HG03460 (cell line): ENCODE measurements around the gene ZNF438.

Source experiments
- ATAC-seq: cut with Tn5 transposase; IDR thresholded peaks from one replicate; pipeline ENCODE4 v1.9.1; 2021; ENCODE audit not compliant: unreplicated experiment

The ZNF438 gene

DNA sequence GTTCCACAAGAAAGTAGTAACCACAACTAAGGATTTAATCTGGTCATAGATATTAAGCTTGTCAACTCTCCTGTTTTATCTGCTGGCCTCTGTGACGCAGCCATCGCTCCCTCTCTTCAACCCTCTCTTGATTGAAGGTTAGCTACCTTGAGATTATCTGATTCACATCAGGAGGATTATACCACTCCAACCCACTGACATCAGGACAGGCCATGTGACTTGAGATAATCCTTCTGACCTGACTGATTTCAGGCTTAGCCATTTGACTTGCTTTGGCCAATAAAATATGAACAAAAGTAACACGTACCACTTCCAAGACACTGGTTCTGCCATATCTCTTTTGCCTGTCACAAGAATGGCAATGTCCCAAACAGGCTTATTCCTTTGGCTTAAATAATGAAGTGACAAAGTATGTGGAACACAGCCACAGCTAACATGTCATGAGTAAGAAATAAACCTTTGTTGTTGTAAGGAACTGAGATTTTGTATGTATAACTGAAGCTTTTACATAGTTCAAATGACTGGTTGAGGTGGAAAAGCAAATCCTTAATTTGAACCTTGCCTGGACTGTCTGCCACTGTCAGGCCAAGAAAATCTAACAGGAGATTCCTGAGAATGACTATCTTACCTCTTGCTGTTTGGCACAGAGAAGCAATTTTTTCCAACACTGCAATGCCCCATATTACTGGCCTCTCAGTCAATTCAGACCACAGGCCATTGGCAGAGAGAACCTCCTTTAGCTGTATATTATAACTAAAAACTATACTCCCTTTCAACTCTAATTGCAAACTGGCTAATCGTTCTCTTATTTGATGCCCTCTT lies 13.9 kb downstream of the ZNF438 start:
- ATAC-seq: no peak

DNA sequence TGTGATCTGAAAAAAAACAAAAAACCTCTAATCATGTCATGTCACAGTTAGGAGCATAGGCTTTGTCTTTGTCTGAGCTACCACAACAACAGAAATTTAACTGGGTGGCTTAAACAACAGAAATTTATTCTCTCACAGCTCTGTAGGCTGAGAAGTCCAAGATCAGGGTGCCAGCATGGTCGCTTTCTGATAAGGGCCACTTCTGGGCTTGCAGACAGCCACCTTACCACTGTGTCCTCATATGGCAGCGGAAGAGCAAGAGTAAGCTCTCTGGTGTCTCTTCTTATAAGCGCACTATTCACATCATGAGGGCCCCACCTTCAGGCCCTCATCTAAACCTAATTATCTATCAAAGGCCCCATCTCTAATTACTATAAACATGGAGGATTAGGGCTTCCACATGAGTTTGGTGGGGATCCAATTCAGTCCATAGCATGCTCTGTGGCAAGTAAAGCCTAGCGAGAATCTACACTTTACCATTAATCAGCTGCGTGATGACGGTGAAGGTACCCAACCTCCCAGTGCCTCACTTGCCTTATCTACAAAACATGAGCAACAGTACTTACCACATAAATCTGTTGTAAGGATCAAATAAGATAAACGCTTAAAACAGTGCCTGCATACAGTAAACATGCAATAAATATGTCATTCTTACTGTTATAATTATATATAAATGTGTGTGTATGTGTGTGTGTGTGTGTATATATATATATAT lies 17.3 kb downstream of the ZNF438 start:
- ATAC-seq: no peak

DNA sequence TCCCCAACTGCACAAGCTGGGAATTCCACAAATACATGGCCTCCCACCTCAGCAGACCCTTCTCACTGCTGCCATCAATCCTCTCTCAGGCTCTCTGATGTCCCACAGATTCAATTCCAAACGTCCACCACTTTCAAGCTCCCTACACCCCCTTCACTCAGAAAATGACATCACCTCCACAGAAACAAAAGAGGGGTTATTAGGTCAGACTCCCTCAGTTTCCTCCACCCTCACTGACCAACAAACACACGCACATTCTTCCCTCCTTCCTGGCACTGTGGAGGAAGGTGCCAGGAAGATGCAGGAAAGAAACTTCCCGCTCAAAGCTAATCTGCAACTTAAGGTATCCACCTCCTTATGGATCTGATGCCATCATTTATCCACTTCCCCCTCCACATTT lies 18.3 kb downstream of the ZNF438 start:
- ATAC-seq: no peak

GRCh38 chr10:31011665-31012022 lies 20.0 kb downstream of the ZNF438 start:
- ATAC-seq: no peak

DNA sequence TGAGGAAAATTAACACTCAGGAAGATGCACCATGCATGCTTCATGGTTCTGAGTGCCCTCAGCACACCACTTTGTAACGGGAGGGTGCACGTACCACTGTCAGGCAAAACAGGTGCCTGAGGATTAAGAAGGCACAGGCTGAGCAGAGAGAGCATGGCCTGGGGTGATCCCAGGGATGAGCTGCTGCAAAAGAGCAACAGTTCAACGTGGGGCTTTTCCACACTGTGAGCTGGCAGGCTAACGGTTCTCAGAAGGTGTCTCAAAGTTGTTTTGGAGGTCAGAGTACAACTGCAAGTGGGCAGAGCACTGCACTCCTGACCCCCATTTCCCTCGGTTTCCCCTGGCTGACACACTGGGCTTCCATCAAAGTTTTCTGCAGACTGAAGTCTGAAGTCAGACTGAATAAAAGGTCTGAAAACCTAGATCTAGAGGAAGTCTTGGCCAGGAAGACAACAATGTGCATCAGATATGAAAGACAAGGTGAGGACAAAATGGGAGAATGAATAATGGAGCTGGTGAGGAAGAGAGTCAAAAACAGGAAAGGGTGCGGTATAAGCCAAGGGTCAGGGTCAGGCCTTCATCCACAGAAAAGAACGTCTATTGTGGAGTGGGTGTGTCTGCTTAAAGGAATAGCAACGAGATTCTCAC lies 20.5 kb downstream of the ZNF438 start:
- ATAC-seq: no peak

DNA sequence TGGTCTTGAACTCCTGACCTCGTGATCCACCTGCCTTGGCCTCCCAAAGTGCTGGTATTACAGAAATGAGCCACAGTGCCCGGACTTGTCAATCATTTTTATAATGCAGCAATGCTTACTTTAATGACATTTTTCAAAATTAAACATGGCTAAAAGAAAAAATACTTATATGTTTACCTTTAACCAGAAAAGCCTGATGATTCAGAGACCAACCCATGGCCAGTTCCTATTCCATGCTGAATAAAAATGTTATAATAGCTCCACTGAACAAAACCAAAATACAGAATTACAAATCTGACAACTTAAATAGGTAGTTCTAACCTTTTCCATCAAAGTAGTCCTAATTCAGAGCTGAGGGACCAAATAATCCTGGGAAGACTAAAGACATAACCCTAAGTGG lies 21.6 kb downstream of the ZNF438 start:
- no peak for ATAC-seq

- ATAC-seq: no peak
Observed at GRCh38 chr10:31005895-31006294, 25.8 kb downstream of the ZNF438 start.

DNA sequence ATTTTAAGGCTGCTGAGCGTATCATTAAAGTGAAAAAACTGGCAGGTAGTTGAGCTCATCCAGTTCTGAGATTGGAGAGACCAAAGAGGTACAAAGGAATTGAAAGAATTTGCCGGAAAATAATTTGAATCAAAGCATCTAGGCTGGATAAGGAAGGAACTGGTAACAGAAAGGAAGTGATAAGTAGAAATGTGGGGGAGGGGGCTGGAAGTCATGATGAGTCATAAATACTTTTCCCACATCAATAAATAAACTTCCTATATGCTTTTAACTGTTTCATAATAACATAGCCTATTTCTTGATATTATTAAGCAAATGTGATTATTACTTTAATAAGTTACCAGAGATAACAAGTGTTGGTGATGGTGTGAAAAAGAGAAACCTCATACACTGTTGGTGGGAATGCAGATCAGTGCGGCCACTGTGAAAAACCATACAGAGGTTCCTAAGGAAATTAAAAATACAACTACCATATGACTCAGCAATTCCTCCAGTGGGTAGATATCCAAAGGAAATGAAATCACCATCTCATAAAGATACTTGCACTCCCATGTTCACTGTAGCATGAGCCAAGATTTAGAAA lies 27.0 kb downstream of the ZNF438 start:
- ATAC-seq: no peak

DNA sequence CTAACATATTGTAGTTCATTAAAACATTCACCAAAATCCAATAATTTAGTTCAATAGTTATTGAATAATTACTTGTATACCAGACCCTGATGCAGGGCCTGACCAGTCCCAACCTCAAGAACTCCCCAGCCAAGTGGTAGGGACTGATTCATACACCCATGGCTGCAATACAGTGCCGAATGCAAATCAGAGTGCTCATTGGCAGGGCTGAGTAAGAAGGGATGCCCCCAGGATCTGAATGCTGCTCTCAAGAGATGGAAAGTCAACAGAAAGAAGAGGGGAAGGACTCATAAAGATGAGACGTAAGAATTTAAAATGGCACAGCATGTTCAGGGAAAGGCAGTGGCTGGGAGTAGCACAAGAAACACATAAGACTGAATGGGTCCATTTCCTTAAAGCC lies 29.9 kb downstream of the ZNF438 start:
- ATAC-seq: no peak

- ATAC-seq: no peak
Observed at GRCh38 chr10:31000867-31001266, 30.8 kb downstream of the ZNF438 start.

DNA sequence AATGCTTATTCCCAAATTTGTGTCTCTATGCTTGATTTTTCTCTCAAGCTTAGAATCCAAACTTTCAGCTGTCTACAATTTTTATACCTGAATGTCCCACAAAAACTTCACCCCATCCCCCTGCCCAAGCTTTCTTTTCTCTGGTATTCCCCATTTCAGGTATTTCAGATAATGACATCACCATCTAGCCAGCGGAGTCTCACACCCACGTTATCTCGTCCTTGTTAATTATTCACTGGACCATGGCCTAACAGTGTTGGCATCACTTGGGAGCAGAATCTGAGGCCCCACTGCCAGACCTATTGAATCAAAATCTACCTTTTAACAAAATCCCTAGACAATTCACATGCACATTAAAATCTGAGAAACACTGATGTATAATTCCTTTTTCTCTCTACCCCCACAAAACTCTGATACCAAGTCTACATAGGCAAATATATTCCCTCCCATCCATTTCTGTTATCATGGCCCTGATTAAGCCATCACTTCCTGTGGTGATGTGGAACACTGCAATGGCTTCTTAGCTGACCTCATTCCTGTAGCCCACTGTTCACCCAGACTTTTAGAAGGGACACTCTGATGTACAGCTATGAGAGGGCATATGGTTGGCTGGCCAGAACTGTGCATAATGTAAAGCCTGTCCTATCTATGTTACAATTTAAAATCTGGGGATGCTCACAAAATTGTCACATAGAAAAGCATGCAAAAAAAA lies 31.4 kb downstream of the ZNF438 start:
- ATAC-seq: no peak

DNA sequence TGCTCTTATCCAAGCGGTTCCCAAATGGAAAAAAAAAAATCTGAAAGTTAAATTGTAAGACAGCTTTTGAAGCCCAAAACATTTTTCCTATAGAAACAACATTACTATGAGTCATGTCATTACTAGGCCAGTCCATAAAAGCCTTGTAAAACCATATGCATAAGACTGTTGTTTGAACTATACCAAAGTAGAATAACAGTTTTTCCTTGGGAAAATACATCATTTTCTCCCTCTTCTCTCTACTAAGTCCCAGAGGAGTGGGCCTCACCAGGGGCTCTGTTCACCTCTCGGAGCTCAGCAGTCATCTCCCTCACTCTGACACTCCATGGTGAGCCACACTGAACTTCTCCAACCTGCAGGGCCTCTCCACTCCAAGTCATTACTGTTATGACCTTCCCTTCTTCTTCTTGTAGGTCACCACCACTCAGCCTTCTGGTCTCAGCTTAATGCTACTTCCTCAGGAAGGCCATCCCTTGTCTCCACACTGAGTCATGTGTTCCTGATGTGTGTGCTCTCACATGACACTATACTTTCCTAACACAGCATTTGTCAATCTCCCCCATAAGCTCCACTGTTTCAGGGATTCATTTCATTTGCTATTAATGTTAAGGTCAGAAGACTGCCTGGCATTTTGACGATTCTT lies 32.5 kb downstream of the ZNF438 start:
- no peak for ATAC-seq

GRCh38 chr10:30997536-30998235 lies 34.0 kb downstream of the ZNF438 start:
- ATAC-seq: no peak

GRCh38 chr10:30996481-30997005 lies 35.1 kb downstream of the ZNF438 start:
- no peak for ATAC-seq

GRCh38 chr10:30995081-30995770 lies 36.4 kb downstream of the ZNF438 start:
- no peak for ATAC-seq

DNA sequence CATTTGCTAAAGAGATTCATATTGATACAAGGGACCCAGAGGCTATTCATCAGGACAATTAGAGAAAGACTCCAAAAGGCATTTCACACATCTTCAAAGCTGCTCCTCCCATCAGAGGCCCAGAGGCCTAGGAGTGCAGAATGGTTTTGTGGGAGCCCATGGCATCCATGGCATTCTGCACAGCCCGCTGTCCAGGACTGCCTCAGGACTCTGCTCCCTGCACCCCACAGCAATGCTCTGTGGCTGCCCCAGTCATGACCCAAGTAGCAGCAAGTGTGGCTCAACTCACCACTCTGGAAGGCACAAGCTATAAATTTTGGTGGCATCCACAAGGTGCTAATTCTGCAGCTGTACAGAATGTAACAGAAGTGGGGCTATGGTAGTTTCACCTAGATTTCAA lies 38.5 kb downstream of the ZNF438 start:
- no peak for ATAC-seq

DNA sequence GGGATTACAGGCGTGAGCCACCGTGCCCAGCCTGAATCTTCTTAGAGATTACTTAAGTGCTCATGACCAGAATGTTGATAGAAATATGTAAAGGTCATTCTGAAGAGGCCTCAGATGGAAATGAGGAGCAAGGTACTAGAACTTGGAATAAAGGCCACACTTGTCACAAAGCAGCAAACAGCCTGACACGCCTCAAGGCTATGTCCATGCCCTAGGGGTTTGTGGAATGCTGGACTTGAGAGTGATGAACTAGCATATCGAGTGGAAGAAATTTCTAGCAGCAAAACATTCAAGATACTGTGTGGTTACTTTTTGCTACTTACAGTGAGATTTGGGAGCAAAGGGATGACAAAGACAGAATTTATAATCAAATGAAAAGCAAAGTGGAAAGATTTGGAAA lies 39.0 kb downstream of the ZNF438 start:
- ATAC-seq: no peak

GRCh38 chr10:30991647-30992011 lies 40.0 kb downstream of the ZNF438 start:
- no peak for ATAC-seq

- no peak for ATAC-seq
Observed at GRCh38 chr10:30990971-30991646, 40.6 kb downstream of the ZNF438 start.
